Cortex of kidney (tissue), 1 donor: ENCODE measurements around the gene DPY19L3.

ENCODE experiments used
- DNase-seq: peaks from one replicate; lab custom pipeline; 2025; lab: John Stamatoyannopoulos, UW

Gene DPY19L3

GRCh38 chr19:32519023-32519422 is 113.5 kb downstream of the DPY19L3 start:
- no peak for DNase-seq

- no peak for DNase-seq
Measured at GRCh38 chr19:32522967-32523366, 117.4 kb downstream of the DPY19L3 start.

DNA sequence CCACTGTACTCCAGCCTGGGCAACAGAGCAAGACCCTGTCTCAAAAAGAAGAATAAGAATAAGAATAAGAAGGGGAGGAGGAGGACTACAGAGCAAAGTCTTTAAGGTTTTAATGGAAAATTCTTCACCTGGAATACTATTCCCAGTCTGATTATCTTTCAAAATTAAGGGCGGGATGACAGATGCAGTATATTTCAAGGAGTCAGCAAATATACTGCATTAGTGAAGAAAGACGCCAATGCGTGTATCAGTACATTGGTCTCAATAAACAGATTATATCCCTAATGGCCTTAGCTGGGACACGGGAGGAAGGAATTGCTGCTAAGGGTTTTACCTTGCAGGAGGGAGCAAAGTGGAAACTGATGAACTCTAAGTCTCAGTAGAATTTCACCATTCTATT is 121.3 kb downstream of the DPY19L3 start:
- no peak for DNase-seq

DNA sequence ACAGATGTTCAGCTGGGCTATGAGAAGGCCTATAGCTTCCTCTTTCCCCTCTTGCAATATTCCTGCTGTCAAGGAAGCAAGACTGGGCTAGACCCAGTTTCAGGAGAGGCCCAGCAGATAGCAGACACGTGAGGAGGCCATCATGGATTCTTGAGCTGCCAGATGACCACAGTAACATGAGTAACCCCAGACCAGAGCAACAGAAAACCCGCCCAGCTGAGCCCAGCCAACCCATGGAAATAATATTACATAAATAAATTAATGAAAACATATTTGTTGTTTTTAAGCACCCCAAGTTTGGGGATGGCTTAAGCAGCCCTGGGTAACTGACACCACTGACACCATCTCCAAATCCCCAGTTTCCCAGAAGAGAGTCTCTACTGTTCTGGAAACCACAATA is 125.2 kb downstream of the DPY19L3 start:
- DNase-seq: no peak

- no peak for DNase-seq
Measured at GRCh38 chr19:32532233-32532632, 126.7 kb downstream of the DPY19L3 start.
